NCI-H1436 treated with DMSO at 0.1 percent for 48 hours (cell line): ENCODE data around the gene EIF4A2.

Experiments
- DNase-seq: peaks from one replicate; lab custom pipeline; 2025; lab: John Stamatoyannopoulos, UW

EIF4A2 gene

GRCh38 chr3:186783058-186783730 is at the start of gene EIF4A2:
TSS of gene EIF4A2 (plus strand) at chr3:186783577. CDS start at chr3:186783611, 34 bp downstream.
- DNase-seq: peak; percentile 68

- no peak for DNase-seq
Observed at GRCh38 chr3:186742618-186743380, 40.6 kb upstream of the EIF4A2 start.

- DNase-seq: no peak
Observed at GRCh38 chr3:186743666-186744065, 39.7 kb upstream of the EIF4A2 start.

- DNase-seq: no peak
Observed at GRCh38 chr3:186746008-186746407, 37.4 kb upstream of the EIF4A2 start.

- no peak for DNase-seq
Observed at GRCh38 chr3:186750316-186750715, 33.1 kb upstream of the EIF4A2 start.

GRCh38 chr3:186751480-186751879 is 31.9 kb upstream of the EIF4A2 start:
- no peak for DNase-seq

GRCh38 chr3:186754006-186754405 is 29.4 kb upstream of the EIF4A2 start:
- DNase-seq: no peak

- DNase-seq: no peak
Observed at GRCh38 chr3:186754871-186755270, 28.5 kb upstream of the EIF4A2 start.

- no peak for DNase-seq
Observed at GRCh38 chr3:186757214-186757613, 26.2 kb upstream of the EIF4A2 start.

- DNase-seq: no peak
Observed at GRCh38 chr3:186757686-186758220, 25.6 kb upstream of the EIF4A2 start.

- no peak for DNase-seq
Observed at GRCh38 chr3:186759231-186759930, 24.0 kb upstream of the EIF4A2 start.

GRCh38 chr3:186760141-186760833 is 23.1 kb upstream of the EIF4A2 start:
- DNase-seq: no peak

GRCh38 chr3:186760897-186761447 is 22.4 kb upstream of the EIF4A2 start:
- DNase-seq: no peak

- DNase-seq: no peak
Observed at GRCh38 chr3:186772281-186772694, 11.1 kb upstream of the EIF4A2 start.

- no peak for DNase-seq
Observed at GRCh38 chr3:186772701-186773417, 10.5 kb upstream of the EIF4A2 start.

GRCh38 chr3:186775999-186776398 is 7.4 kb upstream of the EIF4A2 start:
- no peak for DNase-seq

GRCh38 chr3:186779204-186779603 is 4.2 kb upstream of the EIF4A2 start:
- no peak for DNase-seq

- DNase-seq: no peak
Observed at GRCh38 chr3:186782542-186783057, 777 bp upstream of the EIF4A2 start.

GRCh38 chr3:186783731-186784515 is 546 bp downstream of the EIF4A2 start:
- peak; percentile 35 for DNase-seq
